NCI-H2081 (cell line): ENCODE measurements around the gene FHIP1B.

ENCODE experiments used
- DNase-seq, 2 experiments: peaks; one replicate each; lab custom pipeline; 2025; lab: John Stamatoyannopoulos, UW

Gene FHIP1B

GRCh38 chr11:6200975-6201374 lies 33.5 kb downstream of the FHIP1B start:
- no peak for DNase-seq

- DNase-seq: no peak
Observed at GRCh38 chr11:6199174-6199810, 35.1 kb downstream of the FHIP1B start, which contains the start of gene OR52W1. OR52W1 (plus strand) TSS chr11:6199224; CDS start chr11:6199224, 0 bp downstream.

- no peak for DNase-seq
Observed at GRCh38 chr11:6197466-6198200, 36.8 kb downstream of the FHIP1B start.

- DNase-seq: no peak
Observed at GRCh38 chr11:6196396-6196795, 38.0 kb downstream of the FHIP1B start.

GRCh38 chr11:6194065-6194581 lies 40.3 kb downstream of the FHIP1B start:
- no peak for DNase-seq

GRCh38 chr11:6191742-6192141 lies 42.7 kb downstream of the FHIP1B start:
- DNase-seq: no peak

- no peak for DNase-seq
Observed at GRCh38 chr11:6175440-6175839, 59.0 kb downstream of the FHIP1B start.

GRCh38 chr11:6170226-6170625 lies 64.2 kb downstream of the FHIP1B start, which contains the start of gene OR52B2:
OR52B2 (minus strand) TSS chr11:6170326; CDS start chr11:6170326, 0 bp downstream.
- DNase-seq: no peak
